Measurements from ENCODE around the gene ABCB7.

GRCh38 chrX:75038925-75039324, 117.2 kb downstream of the ABCB7 start:
- TF ChIP-seq CTCF (optimal IDR thresholded peaks at IDR 0.05 in 1 of 3, IDR thresholded peaks at IDR 0.05 in 1 of 3, conservative IDR thresholded peaks at IDR 0.05 in 1 of 3; ENCODE audit: extremely low read depth in 1 of 3, insufficient read depth in 2 of 3, low read length in 3 of 3): peak in 2 of 3 experiments; percentile 27 to 29
- no peak for TF ChIP-seq EZH2 (IDR thresholded peaks at IDR 0.05; ENCODE audit: low read length)

Measured in keratinocyte (primary cell).